HG02588 (cell line): ENCODE results near the gene C4orf54.

ENCODE experiments used
- ATAC-seq: cut with Tn5 transposase; IDR thresholded peaks from one replicate; pipeline ENCODE4 v1.9.1; 2021; ENCODE audit warnings: mild to moderate bottlenecking, moderate library complexity; ENCODE audit not compliant: unreplicated experiment

C4orf54 gene

DNA sequence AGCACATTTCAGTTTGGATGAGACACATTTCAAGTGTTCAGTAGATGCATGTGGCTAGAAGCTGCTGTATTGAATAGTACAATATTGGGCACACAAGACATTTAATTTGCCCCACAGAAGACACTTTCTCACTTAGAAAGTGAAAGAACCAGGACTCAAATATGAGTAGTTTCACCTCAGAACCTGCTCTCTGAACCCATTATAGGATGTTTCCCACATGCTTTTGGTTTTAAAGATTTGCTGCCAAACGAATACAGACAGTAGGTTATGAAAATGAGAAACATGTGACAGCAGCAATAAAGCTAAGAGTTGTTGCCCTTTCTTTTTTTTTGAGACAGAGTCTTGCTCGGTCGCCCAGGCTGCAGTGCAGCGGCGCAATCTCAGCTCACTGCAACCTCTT is 32.3 kb downstream of the C4orf54 start:
- no peak for ATAC-seq

DNA sequence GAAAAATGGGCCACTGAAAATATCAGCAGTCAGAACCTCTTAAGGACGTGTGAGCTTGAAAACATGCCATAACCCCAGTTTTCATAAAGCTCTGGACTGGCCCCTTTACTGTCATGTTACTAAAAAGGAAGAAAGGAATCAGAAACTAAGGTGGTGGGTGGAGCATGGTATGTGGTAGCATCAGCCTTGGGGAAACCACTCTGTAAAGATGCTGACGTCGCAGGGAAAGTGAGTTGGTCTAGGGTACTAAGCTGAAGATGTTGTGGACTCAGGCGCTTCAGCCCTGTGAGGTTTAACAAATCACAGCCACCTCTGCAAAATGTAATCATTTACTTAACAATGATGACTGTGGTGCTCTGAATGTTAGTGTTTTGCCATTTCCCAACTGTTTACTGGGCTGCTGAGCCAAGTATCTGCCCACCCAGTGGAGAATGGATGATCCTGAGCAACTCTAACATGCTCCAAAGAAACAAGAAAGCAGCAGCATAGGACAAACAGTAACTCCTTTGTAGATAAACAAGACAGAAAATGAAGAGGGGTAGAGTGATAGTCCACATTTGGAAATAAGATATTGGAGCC is 33.4 kb downstream of the C4orf54 start:
- no peak for ATAC-seq

DNA sequence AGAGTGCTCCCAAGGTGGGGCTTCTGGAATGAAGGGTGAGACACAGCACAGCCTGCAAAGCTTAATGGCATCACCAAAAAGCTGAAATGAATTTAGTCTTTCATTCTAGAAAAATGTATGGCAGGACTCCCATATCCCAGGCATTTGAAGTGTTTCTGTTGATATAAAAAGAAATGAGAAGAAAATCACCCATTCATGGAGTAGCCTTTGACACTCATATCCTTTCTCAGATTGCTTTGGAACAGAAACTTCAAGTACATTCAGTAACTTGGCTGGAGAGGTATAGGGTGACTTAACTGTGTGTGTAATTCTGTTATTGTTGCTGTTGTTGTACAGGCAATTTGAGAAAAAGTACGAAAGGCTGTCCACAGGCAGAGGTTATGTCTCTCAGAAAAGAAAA is 35.3 kb downstream of the C4orf54 start:
- ATAC-seq, result no peak

DNA sequence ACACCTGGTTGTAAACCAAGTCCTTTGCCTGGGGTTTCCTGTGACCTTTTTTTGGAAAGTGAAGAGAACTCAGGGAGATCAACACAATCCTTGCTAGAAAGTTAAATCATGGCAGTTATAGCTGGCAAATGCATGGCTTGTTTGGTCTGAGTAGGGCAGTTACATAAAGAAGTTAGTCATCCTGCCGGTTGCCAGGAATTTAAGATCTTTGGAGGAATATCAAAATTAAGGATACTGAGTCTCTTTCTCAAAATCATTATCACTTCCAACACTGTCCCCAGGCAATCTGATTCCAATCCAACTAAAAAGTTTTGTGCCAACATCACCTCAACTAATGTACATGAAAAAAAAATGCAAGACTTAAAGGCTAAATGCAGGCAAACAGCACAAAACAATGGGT is 40.3 kb downstream of the C4orf54 start:
- ATAC-seq, result no peak

DNA sequence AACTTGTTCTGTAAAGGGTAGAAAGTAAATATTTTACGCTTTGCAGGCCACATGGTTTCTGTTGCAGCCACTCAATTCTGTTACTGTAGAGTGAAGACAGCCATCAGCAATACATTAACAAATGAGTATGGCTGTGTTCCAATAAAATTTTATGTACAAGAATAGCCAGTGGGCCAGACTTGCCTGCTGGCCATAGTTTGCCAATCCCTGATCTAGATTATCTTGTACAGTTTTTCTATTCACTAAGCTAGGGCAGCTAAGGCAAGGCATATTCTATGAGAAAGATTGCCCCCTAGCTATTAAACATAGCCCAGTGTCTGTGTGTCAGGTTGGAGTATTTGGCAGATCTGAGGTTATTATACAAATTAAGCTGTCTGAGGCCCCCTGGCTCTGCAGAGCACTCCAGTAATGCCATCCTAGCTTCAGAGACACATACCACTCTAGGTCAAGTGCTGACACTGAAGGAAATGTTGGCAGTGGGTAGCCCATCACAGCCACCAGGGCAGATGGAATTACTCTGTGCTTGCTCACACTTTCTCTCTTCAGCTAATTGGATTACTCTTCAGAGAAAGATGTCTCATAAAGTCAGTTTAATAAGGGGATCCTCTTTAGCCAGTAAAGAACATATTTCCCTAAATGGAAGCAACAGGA is 42.3 kb downstream of the C4orf54 start:
- ATAC-seq, result no peak

DNA sequence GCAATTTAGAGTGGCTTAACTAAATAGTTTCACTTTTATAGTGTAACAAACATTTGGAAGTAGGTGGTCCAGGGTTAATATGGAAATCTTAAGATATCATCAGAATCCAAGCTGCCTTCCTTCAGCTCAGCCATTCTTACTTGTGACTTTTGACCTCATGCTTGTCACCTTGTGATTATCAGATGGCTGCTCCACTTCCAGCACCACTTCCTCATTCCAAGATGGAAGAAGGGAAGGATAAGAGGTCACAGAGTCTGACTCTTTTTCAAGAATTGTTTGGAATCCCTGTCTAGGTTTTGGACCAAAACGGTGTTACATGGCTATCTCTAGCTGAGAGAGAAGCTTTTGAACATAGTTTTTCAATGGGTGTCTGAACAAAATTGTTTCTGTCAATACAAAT is 43.1 kb downstream of the C4orf54 start:
- ATAC-seq, result no peak

DNA sequence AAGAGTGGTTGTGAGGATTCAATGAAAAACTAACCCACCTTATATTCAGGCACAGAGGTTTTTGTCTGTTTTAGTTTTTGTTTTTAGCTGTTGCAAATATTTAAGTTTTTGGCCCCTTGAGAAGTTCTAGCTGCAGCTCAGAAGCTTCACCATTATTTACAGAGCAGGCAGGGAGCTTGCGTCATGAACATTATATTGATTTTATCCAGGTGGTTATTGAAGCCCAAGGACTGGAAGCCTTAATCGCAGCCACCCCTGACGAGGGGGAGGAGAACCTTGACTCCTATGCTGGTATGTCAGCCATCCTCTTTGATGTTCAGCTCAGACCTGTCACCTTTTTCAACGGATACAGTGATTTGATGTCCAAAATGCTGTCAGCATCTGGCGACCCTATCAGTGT is 44.9 kb downstream of the C4orf54 start:
- no peak for ATAC-seq

DNA sequence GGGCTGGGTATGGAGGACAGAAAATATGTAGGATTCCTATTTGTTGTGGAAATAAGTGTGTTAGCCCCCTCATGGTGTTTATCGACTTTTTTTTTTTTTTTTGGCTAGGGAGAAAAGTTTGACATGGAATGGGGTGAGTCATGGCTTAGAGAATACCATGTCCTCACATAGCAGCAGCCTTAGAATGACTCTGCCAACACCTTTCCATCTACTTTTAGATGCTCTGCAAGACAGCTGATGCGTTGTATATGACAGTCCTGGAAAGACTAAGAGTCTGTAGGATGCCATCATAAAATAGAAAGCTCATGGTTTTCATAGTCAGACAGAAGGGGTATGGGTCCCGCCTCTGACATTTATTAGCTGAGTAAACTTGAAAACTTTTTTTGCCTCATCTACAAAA is 45.3 kb downstream of the C4orf54 start:
- ATAC-seq, result no peak

DNA sequence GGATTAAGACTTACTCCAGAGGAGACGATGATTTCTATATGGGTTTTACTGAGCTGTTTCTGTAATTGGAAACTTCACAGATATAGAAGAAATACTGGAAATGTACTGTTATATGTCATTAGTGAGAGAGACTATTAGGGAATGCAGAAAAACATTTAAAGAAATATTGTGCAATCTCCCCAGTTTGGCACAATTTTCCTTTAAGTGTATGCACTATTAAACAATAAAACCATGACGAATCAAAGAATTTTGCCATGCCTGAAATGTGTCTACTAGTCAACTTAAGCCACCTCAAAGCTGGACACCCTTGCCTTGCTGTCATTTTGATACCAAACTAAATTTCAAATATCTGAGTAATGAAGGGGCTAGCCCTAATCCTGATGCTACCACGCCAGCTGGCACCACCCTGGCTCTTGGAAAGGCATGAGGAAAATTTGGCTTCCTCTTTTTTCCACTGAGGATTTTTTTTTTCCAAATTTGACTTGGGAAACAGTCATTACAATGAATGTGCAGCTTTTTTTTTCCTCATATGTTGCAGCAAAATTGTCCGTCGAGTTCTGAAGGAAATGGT is 46.9 kb downstream of the C4orf54 start:
- no peak for ATAC-seq

DNA sequence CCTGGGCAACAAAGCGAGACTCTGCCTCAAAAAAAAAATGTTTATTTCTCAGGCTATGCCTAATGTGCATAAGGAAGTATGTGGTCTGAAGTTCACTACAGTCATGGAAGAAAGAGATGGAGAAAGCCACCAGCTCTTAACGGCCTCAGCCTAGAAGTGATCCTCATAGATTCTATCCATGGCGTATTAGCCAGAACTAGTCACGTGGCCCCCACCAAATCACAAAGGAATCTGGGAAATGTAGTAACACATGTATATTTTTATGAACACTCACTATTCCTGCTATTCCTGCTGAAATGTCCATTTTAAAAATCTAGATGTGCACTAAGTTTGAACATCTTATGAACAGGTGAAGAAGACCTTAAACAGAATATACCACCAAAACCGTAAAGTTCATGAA is 49.2 kb downstream of the C4orf54 start:
- ATAC-seq, result no peak
